Adipose tissue (tissue), 3 donors: Measurements from ENCODE around the gene BNIPL. TPM values are rescaled to one million over a fixed set of nuclear protein-coding genes. Genes with fewer than 3 reads are reported as not detected.

Experiments used
- H3K27ac ChIP-seq: one replicate; pipeline ENCODE4 v1.5.1; 2013; ENCODE audit warnings: low read depth, low read length
- WGBS, 3 donors: extraction: QIAGEN DNeasy Blood & Tissue Kit; methylation state at CpG; one replicate each; pipeline ENCODE4 v1.1.7; 2013; 5-methylcytosine and 5-hydroxymethylcytosine counted together
- polyA plus RNA-seq, 3 donors: library from polyadenylated mRNA; stranded (reverse); fragments of 200-250 nt; gene quantifications; one replicate each; pipeline ENCODE4 v1.2.3, GENCODE V29; 2013
- donor health status: healthy with polysubstance abuse.
- donor health status: Bipolar disorder and iron deficiency.
- donor health status: healthy.

Gene BNIPL
- polyA plus RNA-seq, 3 donors: 0.16 to 1.1 (median 0.34) TPM

DNA sequence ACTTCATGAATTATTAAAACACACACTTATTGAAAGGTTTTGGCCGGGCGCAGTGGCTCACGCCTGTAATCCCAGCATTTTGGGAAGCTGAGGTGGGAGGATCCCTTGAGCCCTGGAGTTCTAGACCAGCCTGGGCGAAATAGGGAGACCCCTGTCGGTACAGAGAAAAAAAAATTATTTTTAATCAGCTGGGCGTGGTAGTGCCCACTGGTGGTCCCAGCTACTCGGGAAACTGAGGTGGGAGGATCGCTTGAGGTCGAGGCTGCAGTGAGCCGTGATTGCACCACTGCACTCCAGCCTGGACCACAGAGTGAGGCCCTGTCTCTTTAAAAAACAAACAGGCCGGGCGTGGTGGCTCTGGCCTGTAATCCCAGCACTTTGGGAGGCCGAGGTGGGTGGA, 35.8 kb downstream of the BNIPL start:
- 80 to 84% (median 82%) methylated on average over 13 of the region's 13 CpGs for WGBS, 3 donors
- H3K27ac ChIP-seq: no peak overlapping the region

DNA sequence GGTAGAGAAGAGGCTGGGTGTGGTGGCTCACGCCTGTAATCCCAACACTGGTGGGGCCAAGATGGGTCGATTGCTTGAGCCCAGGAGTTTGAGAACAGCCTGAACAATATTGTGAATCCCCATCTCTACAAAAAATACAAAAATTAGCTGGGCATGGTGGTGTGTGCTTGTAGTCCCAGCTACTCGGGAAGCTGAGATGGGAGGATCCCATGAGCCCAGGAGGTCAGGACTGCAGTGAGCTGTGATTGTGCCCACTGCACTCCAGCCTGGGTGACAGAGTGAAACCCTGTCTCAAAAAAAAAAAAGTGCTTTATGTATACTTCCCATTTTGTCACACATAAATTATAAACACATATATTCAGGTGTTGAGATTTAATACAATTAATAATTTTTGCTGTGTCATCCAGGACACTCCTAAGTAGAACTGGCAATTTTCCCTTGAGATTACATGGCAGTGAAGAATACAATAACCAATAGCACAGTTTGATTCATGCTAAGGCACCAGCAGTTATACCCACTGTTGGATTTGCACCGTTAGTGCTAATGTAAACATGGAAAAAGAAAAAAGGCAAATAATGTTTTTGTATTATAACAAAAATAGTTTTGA, 49.7 kb downstream of the BNIPL start:
- no peak overlapping the region for H3K27ac ChIP-seq
- 67 to 82% (median 74%) methylated on average over 4 of the region's 4 CpGs for WGBS, 3 donors

Other genes with a start within 250 kb of the BNIPL start
- gene CTSK, start 228.3 kb upstream of the BNIPL start, polyA plus RNA-seq: 10 to 100 TPM in 2 of 3 donors, 1 to 10 TPM in 1; 2.3 to 64.2 (median 28.1) TPM
- 10 to 100 TPM; 14.1 to 45.2 (median 18.0) TPM for gene ARNT, start 160.0 kb upstream of the BNIPL start, polyA plus RNA-seq
- gene CTXND2, start 149.4 kb upstream of the BNIPL start, polyA plus RNA-seq: not detected
- gene SETDB1, start 110.2 kb upstream of the BNIPL start, polyA plus RNA-seq: 10 to 100 TPM; 13.4 to 15.7 (median 15.1) TPM
- 100 to 1,000 TPM in 2 of 3 donors, 10 to 100 TPM in 1; 86.8 to 134 (median 109) TPM for gene CERS2, start 61.8 kb upstream of the BNIPL start, polyA plus RNA-seq
- 10 to 100 TPM in 1 of 3 donors, 1 to 10 TPM in 1, under 1 TPM in 1; 0.15 to 12.8 (median 3.1) TPM for gene ANXA9, start 54.3 kb upstream of the BNIPL start, polyA plus RNA-seq
- 10 to 100 TPM; 12.0 to 24.0 (median 13.9) TPM for gene MINDY1, start 29.7 kb upstream of the BNIPL start, polyA plus RNA-seq
- 10 to 100 TPM in 1 of 3 donors, 1 to 10 TPM in 2; 8.6 to 14.2 (median 9.9) TPM for gene PRUNE1, start 28.1 kb upstream of the BNIPL start, polyA plus RNA-seq
- gene C1orf56, start 11.2 kb downstream of the BNIPL start, polyA plus RNA-seq: 1 to 10 TPM; 1.8 to 5.0 (median 3.9) TPM
- gene CDC42SE1, start 23.0 kb downstream of the BNIPL start, polyA plus RNA-seq: 10 to 100 TPM; 25.9 to 72.3 (median 64.3) TPM
- 1 to 10 TPM in 2 of 3 donors, under 1 TPM in 1; 0.38 to 7.2 (median 1.8) TPM for gene MLLT11, start 23.8 kb downstream of the BNIPL start, polyA plus RNA-seq
- gene GABPB2, start 34.2 kb downstream of the BNIPL start, polyA plus RNA-seq: 10 to 100 TPM in 1 of 3 donors, 1 to 10 TPM in 2; 3.0 to 12.4 (median 8.3) TPM
- gene SEMA6C, start 110.0 kb downstream of the BNIPL start, polyA plus RNA-seq: 10 to 100 TPM in 1 of 3 donors, 1 to 10 TPM in 2; 3.3 to 22.9 (median 6.7) TPM
- 10 to 100 TPM in 1 of 3 donors, 1 to 10 TPM in 2; 1.4 to 20.4 (median 5.8) TPM for gene TNFAIP8L2, start 120.1 kb downstream of the BNIPL start, polyA plus RNA-seq
- 1 to 10 TPM; 3.3 to 5.3 (median 3.9) TPM for gene LYSMD1, start 129.3 kb downstream of the BNIPL start, polyA plus RNA-seq
- gene SCNM1, start 129.6 kb downstream of the BNIPL start, polyA plus RNA-seq: 10 to 100 TPM; 16.7 to 39.8 (median 29.7) TPM
- under 1 TPM; 0.16 to 0.62 (median 0.56) TPM for gene TMOD4, start 139.4 kb downstream of the BNIPL start, polyA plus RNA-seq
- gene VPS72, start 153.6 kb downstream of the BNIPL start, polyA plus RNA-seq: 10 to 100 TPM; 19.9 to 34.8 (median 26.3) TPM
- gene PIP5K1A, start 162.0 kb downstream of the BNIPL start, polyA plus RNA-seq: 10 to 100 TPM in 2 of 3 donors, 1 to 10 TPM in 1; 6.9 to 28.8 (median 25.1) TPM
- gene PSMD4, start 218.1 kb downstream of the BNIPL start, polyA plus RNA-seq: 100 to 1,000 TPM; 115 to 142 (median 130) TPM
- 1 to 10 TPM; 4.9 to 10.0 (median 7.5) TPM for gene ZNF687, start 245.7 kb downstream of the BNIPL start, polyA plus RNA-seq